Measurements from ENCODE around the gene PPP1R9A.

DNA sequence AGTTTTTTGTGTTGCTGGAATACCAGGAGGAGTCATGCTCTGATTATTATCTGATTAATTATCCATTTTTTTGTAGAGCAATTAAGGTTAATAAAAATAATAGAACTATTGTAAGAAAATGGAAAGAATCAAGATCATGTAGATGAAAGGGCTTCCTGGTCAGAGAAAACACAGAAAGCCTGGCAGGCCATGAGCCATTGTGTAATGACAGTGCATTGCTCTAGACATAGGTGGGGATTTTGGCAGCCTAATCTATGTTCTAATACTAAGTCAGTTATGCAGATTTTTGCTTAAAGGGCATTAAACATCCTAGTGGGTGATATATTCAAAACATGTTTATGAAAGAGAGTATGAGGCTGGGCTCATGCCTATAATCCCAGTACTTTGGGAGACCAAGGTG, 198.2 kb downstream of the PPP1R9A start:
- TF ChIP-seq ZNF169 (tag by site-specific recombination; IDR thresholded peaks at IDR 0.05) (no peak), ZBTB7A (tag by site-specific recombination; IDR thresholded peaks at IDR 0.05; ENCODE audit: low read depth) (no peak), SCRT2 (tag by site-specific recombination; IDR thresholded peaks at IDR 0.05) (no peak), OSR2 (tag by site-specific recombination; IDR thresholded peaks at IDR 0.05) (no peak), ZNF837 (tag by site-specific recombination; IDR thresholded peaks at IDR 0.05) (no peak), ZNF175 (tag by site-specific recombination; IDR thresholded peaks at IDR 0.05) (no peak), GLIS1 (tag by site-specific recombination; IDR thresholded peaks at IDR 0.05) (no peak), ZNF112 (tag by site-specific recombination; IDR thresholded peaks at IDR 0.05) (no peak), PRDM1 (tag by site-specific recombination; IDR thresholded peaks at IDR 0.05) (no peak)
- TF ChIP-seq, protein P1, sequence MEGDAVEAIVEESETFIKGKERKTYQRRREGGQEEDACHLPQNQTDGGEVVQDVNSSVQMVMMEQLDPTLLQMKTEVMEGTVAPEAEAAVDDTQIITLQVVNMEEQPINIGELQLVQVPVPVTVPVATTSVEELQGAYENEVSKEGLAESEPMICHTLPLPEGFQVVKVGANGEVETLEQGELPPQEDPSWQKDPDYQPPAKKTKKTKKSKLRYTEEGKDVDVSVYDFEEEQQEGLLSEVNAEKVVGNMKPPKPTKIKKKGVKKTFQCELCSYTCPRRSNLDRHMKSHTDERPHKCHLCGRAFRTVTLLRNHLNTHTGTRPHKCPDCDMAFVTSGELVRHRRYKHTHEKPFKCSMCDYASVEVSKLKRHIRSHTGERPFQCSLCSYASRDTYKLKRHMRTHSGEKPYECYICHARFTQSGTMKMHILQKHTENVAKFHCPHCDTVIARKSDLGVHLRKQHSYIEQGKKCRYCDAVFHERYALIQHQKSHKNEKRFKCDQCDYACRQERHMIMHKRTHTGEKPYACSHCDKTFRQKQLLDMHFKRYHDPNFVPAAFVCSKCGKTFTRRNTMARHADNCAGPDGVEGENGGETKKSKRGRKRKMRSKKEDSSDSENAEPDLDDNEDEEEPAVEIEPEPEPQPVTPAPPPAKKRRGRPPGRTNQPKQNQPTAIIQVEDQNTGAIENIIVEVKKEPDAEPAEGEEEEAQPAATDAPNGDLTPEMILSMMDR (tag by site-specific recombination; IDR thresholded peaks at IDR 0.05) = no peak
- TF ChIP-seq, protein P2, sequence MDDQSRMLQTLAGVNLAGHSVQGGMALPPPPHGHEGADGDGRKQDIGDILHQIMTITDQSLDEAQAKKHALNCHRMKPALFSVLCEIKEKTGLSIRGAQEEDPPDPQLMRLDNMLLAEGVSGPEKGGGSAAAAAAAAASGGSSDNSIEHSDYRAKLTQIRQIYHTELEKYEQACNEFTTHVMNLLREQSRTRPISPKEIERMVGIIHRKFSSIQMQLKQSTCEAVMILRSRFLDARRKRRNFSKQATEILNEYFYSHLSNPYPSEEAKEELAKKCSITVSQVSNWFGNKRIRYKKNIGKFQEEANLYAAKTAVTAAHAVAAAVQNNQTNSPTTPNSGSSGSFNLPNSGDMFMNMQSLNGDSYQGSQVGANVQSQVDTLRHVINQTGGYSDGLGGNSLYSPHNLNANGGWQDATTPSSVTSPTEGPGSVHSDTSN (CRISPR knock-in tag; IDR thresholded peaks at IDR 0.05) = no peak
- TF ChIP-seq, protein P3, sequence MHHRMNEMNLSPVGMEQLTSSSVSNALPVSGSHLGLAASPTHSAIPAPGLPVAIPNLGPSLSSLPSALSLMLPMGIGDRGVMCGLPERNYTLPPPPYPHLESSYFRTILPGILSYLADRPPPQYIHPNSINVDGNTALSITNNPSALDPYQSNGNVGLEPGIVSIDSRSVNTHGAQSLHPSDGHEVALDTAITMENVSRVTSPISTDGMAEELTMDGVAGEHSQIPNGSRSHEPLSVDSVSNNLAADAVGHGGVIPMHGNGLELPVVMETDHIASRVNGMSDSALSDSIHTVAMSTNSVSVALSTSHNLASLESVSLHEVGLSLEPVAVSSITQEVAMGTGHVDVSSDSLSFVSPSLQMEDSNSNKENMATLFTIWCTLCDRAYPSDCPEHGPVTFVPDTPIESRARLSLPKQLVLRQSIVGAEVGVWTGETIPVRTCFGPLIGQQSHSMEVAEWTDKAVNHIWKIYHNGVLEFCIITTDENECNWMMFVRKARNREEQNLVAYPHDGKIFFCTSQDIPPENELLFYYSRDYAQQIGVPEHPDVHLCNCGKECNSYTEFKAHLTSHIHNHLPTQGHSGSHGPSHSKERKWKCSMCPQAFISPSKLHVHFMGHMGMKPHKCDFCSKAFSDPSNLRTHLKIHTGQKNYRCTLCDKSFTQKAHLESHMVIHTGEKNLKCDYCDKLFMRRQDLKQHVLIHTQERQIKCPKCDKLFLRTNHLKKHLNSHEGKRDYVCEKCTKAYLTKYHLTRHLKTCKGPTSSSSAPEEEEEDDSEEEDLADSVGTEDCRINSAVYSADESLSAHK (tag by site-specific recombination; IDR thresholded peaks at IDR 0.05) = no peak
